ENCODE results near the gene USP53.
"Not testable (repeated sequence)": the region's sequence is repeated elsewhere in the genome, so short reads cannot be mapped to it uniquely, and the experiment has no call there.

The USP53 gene

GRCh38 chr4:119212234-119212963, at the start of gene USP53:
Gene USP53 (plus strand): TSS chr4:119212713. CDS start chr4:119239760, 27,047 bp downstream.
- no peak for TF ChIP-seq CTCF (conservative IDR thresholded peaks at IDR 0.05; ENCODE audit: low read depth)
- CTCF ChIA-PET = interaction anchor here (0.9 to 1.1 kb wide), 2 partner anchors 16 to 170 kb away, joined by 3 to 5 read pairs; no protein-coding TSS in a partner anchor
- POLR2A ChIA-PET (ENCODE audit: low non-redundant PET) = interaction anchor here (0.6 to 1.4 kb wide), 3 partner anchors 109 to 527 kb away, joined by 3 to 6 read pairs (median 5); partner anchors contain the start of gene METTL14
- H3K27ac ChIP-seq = peak within 1 kb of the TSS; percentile 99
- DNase-seq (ENCODE audit: low spot score) = peak; percentile 98

- POLR2A ChIA-PET (ENCODE audit: low non-redundant PET) = no interaction called here
- no peak overlapping the region for H3K27ac ChIP-seq
- TF ChIP-seq CTCF (conservative IDR thresholded peaks at IDR 0.05; ENCODE audit: low read depth) = no peak
- no peak for DNase-seq (ENCODE audit: low spot score)
- CTCF ChIA-PET = no interaction called here
These were observed 46.7 kb upstream of the USP53 start for GRCh38 chr4:119165767-119166166.

- no peak overlapping the region for H3K27ac ChIP-seq
- no peak for DNase-seq (ENCODE audit: low spot score)
- ChIA-PET POLR2A (ENCODE audit: low non-redundant PET) (no interaction called here), CTCF (no interaction called here)
- no peak for TF ChIP-seq CTCF (conservative IDR thresholded peaks at IDR 0.05; ENCODE audit: low read depth)
These were observed 42.3 kb upstream of the USP53 start for GRCh38 chr4:119170195-119170594.

- CTCF ChIA-PET = no interaction called here
- no peak for DNase-seq (ENCODE audit: low spot score)
- H3K27ac ChIP-seq = no peak overlapping the region
- POLR2A ChIA-PET (ENCODE audit: low non-redundant PET) = no interaction called here
- TF ChIP-seq CTCF (conservative IDR thresholded peaks at IDR 0.05; ENCODE audit: low read depth) = no peak
These were observed 40.3 kb upstream of the USP53 start for GRCh38 chr4:119172223-119172622.

GRCh38 chr4:119173729-119174361, 38.7 kb upstream of the USP53 start:
- CTCF ChIA-PET = interaction anchor here (0.7 to 0.8 kb wide), 2 partner anchors 13 to 14 kb away, joined by 3 read pairs; no protein-coding TSS in a partner anchor

GRCh38 chr4:119179011-119179410, 33.5 kb upstream of the USP53 start:
- ChIA-PET CTCF (no interaction called here), POLR2A (ENCODE audit: low non-redundant PET) (no interaction called here)
- H3K27ac ChIP-seq = no peak overlapping the region
- DNase-seq (ENCODE audit: low spot score) = no peak
- TF ChIP-seq CTCF (conservative IDR thresholded peaks at IDR 0.05; ENCODE audit: low read depth) = no peak

More at GRCh38 chr4:119173729-119174361, 38.7 kb upstream of the USP53 start:
- H3K27ac ChIP-seq; POLR2A ChIA-PET (ENCODE audit: low non-redundant PET); DNase-seq (ENCODE audit: low spot score): not testable (repeated sequence)

GRCh38 chr4:119184128-119184527, 28.4 kb upstream of the USP53 start:
- no peak overlapping the region for H3K27ac ChIP-seq
- DNase-seq (ENCODE audit: low spot score) = no peak
- ChIA-PET CTCF (no interaction called here), POLR2A (ENCODE audit: low non-redundant PET) (no interaction called here)
- TF ChIP-seq CTCF (conservative IDR thresholded peaks at IDR 0.05; ENCODE audit: low read depth) = no peak

Measured in RWPE1 (cell line).